Mammary epithelial cell (primary cell): ENCODE data around the gene OCA2.

ENCODE experiments used
- EZH2 ChIP-seq: IDR thresholded peaks from 2 replicates; pipeline ENCODE4 v1.6.1; 2012; ENCODE audit warnings: low read length, inconsistent platforms, borderline replicate concordance
- TF ChIP-seq, protein P1 (sequence below), 2 donors: IDR thresholded peaks in 1 of 2; conservative IDR thresholded peaks in 1 of 2; 2 replicates each; pipeline ENCODE4 v1.5.1; 2011 to 2012; ENCODE audit warnings: inconsistent platforms in 2 of 2, low read length in 2 of 2, mild to moderate bottlenecking in 2 of 2, control low read depth in 1 of 2, low read depth in 1 of 2; ENCODE audit not compliant: insufficient read depth in 1 of 2; ENCODE audit errors: extremely low read depth in 1 of 2

DNA sequence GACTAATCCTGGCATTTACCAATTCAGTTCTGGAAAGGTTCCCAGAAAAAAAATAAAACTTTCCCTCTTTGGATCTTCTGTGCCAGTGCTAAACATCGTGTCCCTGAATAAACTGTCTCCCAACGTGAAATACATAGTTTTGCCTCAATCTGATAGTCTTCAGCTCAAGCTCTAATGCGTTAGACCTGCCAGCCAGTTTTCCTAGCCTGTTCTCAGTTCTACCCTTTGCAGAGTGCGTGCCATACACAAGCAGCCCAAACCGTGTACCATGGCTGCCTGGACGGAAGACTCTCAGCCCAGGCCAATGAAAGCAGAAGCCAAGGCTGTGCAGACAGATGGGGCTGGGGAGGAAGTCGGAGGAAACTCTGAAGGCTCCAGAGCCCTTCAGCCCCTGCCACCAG lies 11.4 kb upstream of the OCA2 start:
- TF ChIP-seq, protein P1, sequence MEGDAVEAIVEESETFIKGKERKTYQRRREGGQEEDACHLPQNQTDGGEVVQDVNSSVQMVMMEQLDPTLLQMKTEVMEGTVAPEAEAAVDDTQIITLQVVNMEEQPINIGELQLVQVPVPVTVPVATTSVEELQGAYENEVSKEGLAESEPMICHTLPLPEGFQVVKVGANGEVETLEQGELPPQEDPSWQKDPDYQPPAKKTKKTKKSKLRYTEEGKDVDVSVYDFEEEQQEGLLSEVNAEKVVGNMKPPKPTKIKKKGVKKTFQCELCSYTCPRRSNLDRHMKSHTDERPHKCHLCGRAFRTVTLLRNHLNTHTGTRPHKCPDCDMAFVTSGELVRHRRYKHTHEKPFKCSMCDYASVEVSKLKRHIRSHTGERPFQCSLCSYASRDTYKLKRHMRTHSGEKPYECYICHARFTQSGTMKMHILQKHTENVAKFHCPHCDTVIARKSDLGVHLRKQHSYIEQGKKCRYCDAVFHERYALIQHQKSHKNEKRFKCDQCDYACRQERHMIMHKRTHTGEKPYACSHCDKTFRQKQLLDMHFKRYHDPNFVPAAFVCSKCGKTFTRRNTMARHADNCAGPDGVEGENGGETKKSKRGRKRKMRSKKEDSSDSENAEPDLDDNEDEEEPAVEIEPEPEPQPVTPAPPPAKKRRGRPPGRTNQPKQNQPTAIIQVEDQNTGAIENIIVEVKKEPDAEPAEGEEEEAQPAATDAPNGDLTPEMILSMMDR (conservative IDR thresholded peaks at IDR 0.05 in 1 of 2, IDR thresholded peaks at IDR 0.05 in 1 of 2; ENCODE audit: extremely low read depth in 1 of 2, insufficient read depth in 1 of 2, low read depth in 1 of 2, low read length in 2 of 2), result no peak
- TF ChIP-seq EZH2, result no peak
